GM18951 (cell line): ENCODE measurements around the gene HHIPL1.

Source experiments
- POLR2A ChIP-seq: IDR thresholded peaks from 4 replicates; pipeline ENCODE4 v1.6.1; 2011; ENCODE audit warnings: mild to moderate bottlenecking; ENCODE audit not compliant: insufficient read length, insufficient read depth; ENCODE audit errors: extremely low read depth
- in situ Hi-C: fragments of 300-500 bp; cut with MboI; formaldehyde crosslinking; loops from one replicate; pipeline ENCODE4 v1.12.0; 2022; ENCODE audit warnings: low sequenced_read_pairs, mixed read lengths, inconsistent platforms; ENCODE audit not compliant: unreplicated experiment

HHIPL1 gene

DNA sequence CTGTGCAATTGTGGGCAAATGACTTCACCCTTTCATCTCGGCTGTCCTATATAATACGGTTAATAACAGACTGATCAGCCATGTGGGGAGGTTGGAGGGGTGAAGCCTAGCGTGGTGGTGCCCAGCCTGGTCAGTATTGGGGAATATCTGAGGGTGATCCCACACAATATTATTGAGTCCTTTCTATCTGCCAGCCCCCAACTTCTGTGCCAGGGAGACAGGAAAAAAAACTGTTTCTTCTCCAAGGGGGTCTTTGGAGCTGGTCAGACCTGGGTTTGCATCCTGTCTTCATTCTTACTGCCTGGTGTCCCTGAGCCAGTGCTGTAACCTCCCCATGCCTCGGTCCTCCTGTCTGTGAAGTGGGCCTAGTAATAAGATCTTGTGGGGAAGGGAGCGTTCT, 45.7 kb downstream of the HHIPL1 start:
- in situ Hi-C loops = no loop called here
- TF ChIP-seq POLR2A = no peak

- in situ Hi-C loops = no loop called here
- TF ChIP-seq POLR2A = no peak
These were observed 46.4 kb downstream of the HHIPL1 start for GRCh38 chr14:99691111-99691885.

- no peak for TF ChIP-seq POLR2A
- in situ Hi-C loops = no loop called here
These were observed 49.0 kb downstream of the HHIPL1 start for GRCh38 chr14:99693918-99694317.

DNA sequence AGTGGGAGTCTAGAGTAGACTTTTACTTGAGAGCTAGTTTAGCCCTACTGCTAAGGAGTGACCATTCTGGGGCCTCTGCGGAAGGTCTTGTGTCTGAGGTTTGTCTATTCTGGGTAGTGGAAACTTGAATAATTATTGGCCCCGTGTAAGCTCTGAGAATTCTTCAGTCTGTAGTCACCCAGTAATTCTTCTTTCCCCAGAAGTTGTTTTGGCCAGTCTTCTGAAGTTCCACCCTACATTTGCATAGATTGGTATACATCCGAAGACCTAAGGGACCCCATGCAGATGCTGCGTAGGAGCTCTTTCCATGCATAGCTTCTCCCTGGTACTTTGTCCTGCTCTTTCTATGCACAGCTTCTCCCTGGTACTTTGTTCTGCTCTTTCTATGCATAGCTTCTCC, 52.0 kb downstream of the HHIPL1 start:
- in situ Hi-C loops = no loop called here
- no peak for TF ChIP-seq POLR2A

DNA sequence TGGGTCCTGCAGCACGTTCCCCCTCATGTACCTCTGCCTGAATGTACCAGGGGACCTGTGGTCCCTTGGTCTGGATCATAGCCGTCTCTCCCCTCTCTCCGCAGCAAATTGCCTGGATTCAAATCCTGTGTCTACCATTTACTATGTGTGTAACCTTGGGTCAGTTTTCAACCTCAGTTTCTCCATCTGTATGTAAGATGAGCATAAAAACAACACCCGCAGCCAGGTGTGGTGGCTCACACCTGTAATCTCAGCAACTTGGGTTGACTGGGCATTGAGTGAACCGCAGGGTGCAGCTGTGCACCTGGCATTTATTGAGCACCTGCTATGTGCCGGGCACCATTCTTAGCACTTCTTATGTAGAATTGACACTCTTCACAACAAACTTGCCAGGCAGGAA, 53.3 kb downstream of the HHIPL1 start:
- in situ Hi-C loops = no loop called here

GRCh38 chr14:99698642-99699041, 53.7 kb downstream of the HHIPL1 start:
- no peak for TF ChIP-seq POLR2A
- in situ Hi-C loops = no loop called here

More for the DNA sequence above, 53.3 kb downstream of the HHIPL1 start:
- no peak for TF ChIP-seq POLR2A

DNA sequence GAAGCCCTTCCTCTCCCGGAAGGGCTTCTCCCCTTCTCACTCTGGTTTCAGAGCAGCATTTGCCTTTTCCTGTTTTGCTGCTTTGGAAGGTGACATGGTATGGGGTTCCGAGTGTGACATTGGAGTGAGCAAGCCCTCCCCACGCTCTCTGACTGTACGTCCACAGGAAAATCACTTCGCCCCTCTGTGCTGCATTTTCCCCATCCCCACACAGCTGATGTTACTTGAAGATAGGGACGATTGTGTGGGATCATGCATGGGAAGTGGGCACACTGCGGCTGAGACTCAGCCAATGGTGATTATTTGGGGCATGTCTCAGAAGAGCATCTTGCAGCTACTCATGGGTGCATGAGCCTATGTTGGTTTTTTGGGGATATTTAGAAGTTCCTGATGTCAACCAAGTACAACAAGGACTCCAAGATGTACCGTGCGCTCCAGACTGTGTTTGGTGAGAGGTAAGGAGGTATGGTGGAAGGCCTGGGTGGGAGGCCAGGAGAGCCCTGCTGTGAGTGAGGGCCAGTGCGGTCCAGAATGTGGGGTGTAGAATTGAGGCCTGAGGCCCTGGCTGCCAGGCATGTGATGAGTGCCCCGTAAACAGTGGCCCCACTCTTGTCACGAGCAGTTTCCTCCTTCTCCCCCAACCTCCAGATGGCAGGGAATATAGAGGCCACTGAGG, 54.3 kb downstream of the HHIPL1 start:
- in situ Hi-C loops = no loop called here

GRCh38 chr14:99699861-99700260, 54.9 kb downstream of the HHIPL1 start:
- in situ Hi-C loops = loop anchor here (25.0 kb wide), 1 partner anchor 187 kb away; no protein-coding TSS in a partner anchor
- TF ChIP-seq POLR2A = no peak

More for the DNA sequence above, 54.3 kb downstream of the HHIPL1 start:
- TF ChIP-seq POLR2A = no peak

- in situ Hi-C loops = loop anchor here (25.0 kb wide), 1 partner anchor 187 kb away; no protein-coding TSS in a partner anchor
- TF ChIP-seq POLR2A = no peak
These were observed 55.5 kb downstream of the HHIPL1 start for GRCh38 chr14:99700379-99700778.

DNA sequence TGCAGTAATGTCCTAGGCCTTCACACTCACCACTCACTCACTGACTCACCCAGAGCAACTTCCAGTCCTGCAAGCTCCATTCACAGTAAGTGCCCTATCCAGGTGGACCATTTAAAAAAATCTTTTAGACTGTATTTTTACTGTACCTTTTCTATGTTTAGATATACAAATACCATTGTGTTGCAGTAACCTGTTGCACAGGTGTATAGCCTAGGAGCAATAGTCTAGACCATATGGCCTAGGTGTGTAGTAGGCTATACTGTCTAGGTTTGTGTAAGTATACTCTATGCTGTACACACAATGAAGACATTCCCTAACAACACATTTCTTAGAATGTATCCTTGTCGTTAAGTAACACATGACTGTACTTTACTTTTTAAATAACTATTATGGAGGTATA, 56.3 kb downstream of the HHIPL1 start:
- in situ Hi-C loops = loop anchor here (25.0 kb wide), 1 partner anchor 186 kb away; no protein-coding TSS in a partner anchor
- TF ChIP-seq POLR2A = no peak

DNA sequence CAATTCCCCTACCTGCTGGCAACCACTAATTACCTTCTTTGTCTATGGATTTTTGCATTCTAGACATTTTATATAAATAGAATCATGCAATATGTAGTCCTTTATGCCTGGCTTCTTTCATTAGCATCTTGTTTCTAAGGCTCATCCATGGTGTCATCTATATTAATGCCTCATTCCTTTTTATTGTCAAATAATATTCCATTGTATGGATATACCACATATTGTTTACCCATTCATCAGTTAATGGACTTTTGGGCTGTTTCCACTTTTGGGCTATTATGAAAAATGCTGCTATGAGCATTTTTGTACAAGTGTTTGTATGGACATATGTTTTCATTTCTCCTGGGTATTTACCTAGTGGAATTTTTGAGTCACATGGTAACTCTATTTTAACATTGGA, 57.2 kb downstream of the HHIPL1 start:
- no peak for TF ChIP-seq POLR2A
- in situ Hi-C loops = loop anchor here (25.0 kb wide), 1 partner anchor 185 kb away; no protein-coding TSS in a partner anchor

DNA sequence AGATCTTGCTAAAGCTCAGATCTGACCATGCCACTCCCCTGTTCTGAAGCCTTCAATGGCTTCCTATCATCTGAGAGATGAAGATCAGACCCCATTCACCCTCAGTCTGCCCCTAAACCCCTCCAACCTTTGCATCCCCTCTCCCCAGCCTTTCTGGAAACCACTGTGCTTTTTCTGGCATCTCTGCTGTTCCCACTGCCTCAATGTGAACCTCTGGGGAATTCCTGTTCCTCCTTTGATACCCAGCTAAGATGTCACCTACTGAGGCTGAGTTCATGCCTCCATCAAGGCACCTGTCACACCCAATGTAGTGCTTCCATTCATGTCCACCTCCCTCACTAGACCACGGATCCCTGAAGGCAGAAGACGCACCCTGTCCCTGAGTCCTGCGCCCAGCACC, 58.5 kb downstream of the HHIPL1 start:
- in situ Hi-C loops = loop anchor here (25.0 kb wide), 1 partner anchor 184 kb away; no protein-coding TSS in a partner anchor
- no peak for TF ChIP-seq POLR2A

GRCh38 chr14:99704037-99704436, 59.1 kb downstream of the HHIPL1 start:
- TF ChIP-seq POLR2A = no peak
- in situ Hi-C loops = loop anchor here (25.0 kb wide), 1 partner anchor 183 kb away; no protein-coding TSS in a partner anchor
